Fibroblast of lung (primary cell): ENCODE results near the gene ADIRF. TPM values are rescaled to one million over a fixed set of nuclear protein-coding genes. Genes with fewer than 3 reads are reported as not detected.
"Not testable (repeated sequence)": the region's sequence is repeated elsewhere in the genome, so short reads cannot be mapped to it uniquely, and the experiment has no call there.

Experiments
- DNase-seq, 2 donors: peaks; one replicate each; pipeline versions ENCODE4 v3.0.0 to v3.0.0-alpha.2; 2010; ENCODE audit warnings: low read depth in 2 of 2
- H2AFZ ChIP-seq: 2 replicates; pipeline ENCODE4 v1.5.1; 2012; ENCODE audit warnings: low read length, control low read depth, inconsistent platforms
- H3K27ac ChIP-seq: 2 replicates; pipeline ENCODE4 v1.5.1; 2011; ENCODE audit warnings: low read length, control low read depth; ENCODE audit not compliant: insufficient read depth
- H3K27me3 ChIP-seq: 2 replicates; pipeline ENCODE4 v1.5.1; 2011; ENCODE audit warnings: mild to moderate bottlenecking, low read length; ENCODE audit not compliant: control insufficient read depth, insufficient read depth
- H3K36me3 ChIP-seq: 2 replicates; pipeline ENCODE4 v1.5.1; 2011; ENCODE audit warnings: low read length; ENCODE audit not compliant: control insufficient read depth, insufficient read depth
- H3K4me1 ChIP-seq: 2 replicates; pipeline ENCODE4 v1.5.1; 2011; ENCODE audit warnings: low read length; ENCODE audit not compliant: control insufficient read depth, insufficient read depth; ENCODE audit errors: extremely low read depth
- H3K4me2 ChIP-seq: 2 replicates; pipeline ENCODE4 v1.5.1; 2011; ENCODE audit warnings: low read length, control low read depth; ENCODE audit not compliant: insufficient read depth; ENCODE audit errors: extremely low read depth
- H3K4me3 ChIP-seq, 4 experiments: fragments of 200-600 bp in 1 of 4; sonication (generic) in 1 of 4; replicated peaks in 1 of 4; 2 replicates each; pipeline ENCODE4 v1.5.1; 2011 to 2016; ENCODE audit warnings: low read length in 4 of 4, low read depth in 3 of 4, mild to moderate bottlenecking in 3 of 4, control low read depth in 2 of 4, inconsistent platforms in 1 of 4, mixed read lengths in 1 of 4; ENCODE audit not compliant: insufficient read depth in 1 of 4; ENCODE audit errors: control extremely low read depth in 1 of 4
- H3K79me2 ChIP-seq: 2 replicates; pipeline ENCODE4 v1.5.1; 2012; ENCODE audit warnings: mild to moderate bottlenecking, low read length, inconsistent platforms; ENCODE audit not compliant: control insufficient read depth, insufficient read depth
- H3K9ac ChIP-seq: 2 replicates; pipeline ENCODE4 v1.5.1; 2011; ENCODE audit warnings: mild to moderate bottlenecking, low read length, control low read depth; ENCODE audit not compliant: insufficient read depth
- H3K9me3 ChIP-seq: 2 replicates; pipeline ENCODE4 v1.5.1; 2012; ENCODE audit warnings: low read depth, low read length; ENCODE audit not compliant: control insufficient read depth, insufficient read depth
- H4K20me1 ChIP-seq: 2 replicates; pipeline ENCODE4 v1.5.1; 2011; ENCODE audit warnings: low read length; ENCODE audit not compliant: control insufficient read depth, insufficient read depth; ENCODE audit errors: extremely low read depth
- CTCF ChIP-seq, 2 donors: IDR thresholded peaks in 1 of 2; conservative IDR thresholded peaks in 1 of 2; 1 replicate in 1 of 2; 2 replicates in 1 of 2; pipeline ENCODE4 v1.5.1; 2011 to 2012; ENCODE audit warnings: low read length in 2 of 2, control low read depth in 1 of 2, inconsistent platforms in 1 of 2, low read depth in 1 of 2, mild to moderate bottlenecking in 1 of 2
- EZH2 ChIP-seq: IDR thresholded peaks from 2 replicates; pipeline ENCODE4 v1.5.1; 2012; ENCODE audit warnings: low read length, control low read depth, mild to moderate bottlenecking; ENCODE audit errors: missing control alignments
- polyA plus RNA-seq, 2 donors: library from polyadenylated mRNA; depleted of rRNA in 1 of 2; stranded (reverse) in 1 of 2; unstranded in 1 of 2; fragments of >200 nt; gene quantifications; 2 replicates each; pipeline ENCODE4 v1.2.1, GENCODE V29; 2011 to 2012; ENCODE audit warnings: missing spikeins in 1 of 2
- total RNA-seq: library from RNA; depleted of rRNA; stranded (reverse); fragments of >200 nt; gene quantifications from 2 replicates; pipeline ENCODE4 v1.2.1, GENCODE V29; 2014

The ADIRF gene
- total and polyA plus RNA-seq, 2 donors (not counting 1 experiment from before 2014, with no cell fraction given) = 39.4 to 142 TPM

GRCh38 chr10:86992929-86993328, 24.6 kb downstream of the ADIRF start:
- H2AFZ ChIP-seq = no peak overlapping the region
- H3K9me3 ChIP-seq = no peaks in the 10 kb centered on the region
- no peak for DNase-seq
- H4K20me1 ChIP-seq = no peaks in the 10 kb centered on the region
- TF ChIP-seq CTCF (conservative IDR thresholded peaks at IDR 0.05 in 1 of 2, IDR thresholded peaks at IDR 0.05 in 1 of 2; ENCODE audit: low read depth in 1 of 2, low read length in 2 of 2) (no peak), EZH2 (no peak)
- H3K27me3 ChIP-seq = no peaks in the 10 kb centered on the region
- no peaks in the 10 kb centered on the region for H3K4me1 ChIP-seq
- H3K27ac ChIP-seq = no peak overlapping the region
- no peak overlapping the region for H3K4me3 ChIP-seq
- no peaks in the 10 kb centered on the region for H3K36me3 ChIP-seq
- no peak overlapping the region for H3K4me2 ChIP-seq
- no peak overlapping the region for H3K9ac ChIP-seq
- no peaks in the 10 kb centered on the region for H3K79me2 ChIP-seq

GRCh38 chr10:86999802-87000403, 31.6 kb downstream of the ADIRF start:
- DNase-seq, H3K4me2 ChIP-seq, H3K9me3 ChIP-seq, H3K9ac ChIP-seq, H3K36me3 ChIP-seq, H3K79me2 ChIP-seq, H3K4me3 ChIP-seq, H3K4me1 ChIP-seq, H3K27ac ChIP-seq, H2AFZ ChIP-seq, H3K27me3 ChIP-seq, H4K20me1 ChIP-seq: not testable (repeated sequence)

GRCh38 chr10:87000491-87000890, 32.2 kb downstream of the ADIRF start:
- no peak overlapping the region for H3K4me2 ChIP-seq
- no peaks in the 10 kb centered on the region for H3K27me3 ChIP-seq
- no peaks in the 10 kb centered on the region for H3K9me3 ChIP-seq
- H3K27ac ChIP-seq = no peak overlapping the region
- TF ChIP-seq CTCF (conservative IDR thresholded peaks at IDR 0.05 in 1 of 2, IDR thresholded peaks at IDR 0.05 in 1 of 2; ENCODE audit: low read depth in 1 of 2, low read length in 2 of 2) = no peak
- H3K9ac ChIP-seq = no peak overlapping the region
- no peak overlapping the region for H2AFZ ChIP-seq
- no peaks in the 10 kb centered on the region for H4K20me1 ChIP-seq
- no peaks in the 10 kb centered on the region for H3K79me2 ChIP-seq
- peak; percentile 9 to 63 for DNase-seq
- H3K4me1 ChIP-seq = no peaks in the 10 kb centered on the region
- H3K36me3 ChIP-seq = no peaks in the 10 kb centered on the region
- no peak overlapping the region for H3K4me3 ChIP-seq

GRCh38 chr10:87007124-87007523, 38.8 kb downstream of the ADIRF start:
- not testable (repeated sequence) for H3K36me3 ChIP-seq, H3K9me3 ChIP-seq, H3K27ac ChIP-seq, H3K27me3 ChIP-seq, H3K4me1 ChIP-seq, H4K20me1 ChIP-seq, H3K4me2 ChIP-seq, H3K9ac ChIP-seq, H2AFZ ChIP-seq, H3K4me3 ChIP-seq, H3K79me2 ChIP-seq
- DNase-seq = peak; percentile 28 to 31

- not testable (repeated sequence) for DNase-seq, H3K27me3 ChIP-seq, H3K79me2 ChIP-seq
Observed at GRCh38 chr10:87007674-87008073, 39.4 kb downstream of the ADIRF start.

More at GRCh38 chr10:87007674-87008073, 39.4 kb downstream of the ADIRF start:
- not testable (repeated sequence) for H3K27ac ChIP-seq, H2AFZ ChIP-seq, H3K4me1 ChIP-seq, H3K9ac ChIP-seq, H4K20me1 ChIP-seq, H3K36me3 ChIP-seq, H3K4me3 ChIP-seq, H3K4me2 ChIP-seq, H3K9me3 ChIP-seq
